ENCODE results near the gene CLMN. TPM values are rescaled to one million over a fixed set of nuclear protein-coding genes. Genes with fewer than 3 reads are reported as not detected.

CLMN gene
- total and polyA plus RNA-seq, 2 experiments from 2014 or later: 3.2 to 5.7 TPM

- TF ChIP-seq ZNF462 (CRISPR knock-in tag; IDR thresholded peaks at IDR 0.05) (no peak), CTCF (conservative IDR thresholded peaks at IDR 0.05; ENCODE audit: low read depth in 2 of 2) (no peak), ETS1 (IDR thresholded peaks at IDR 0.05) (no peak), REST (IDR thresholded peaks at IDR 0.05; ENCODE audit: unreplicated experiment) (no peak), CREB1 (CRISPR knock-in tag; IDR thresholded peaks at IDR 0.05; ENCODE audit: low read depth) (no peak)
These were observed 45.7 kb upstream of the CLMN start (continued) for GRCh38 chr14:95365401-95365800.
